IMR-90 (cell line): ENCODE measurements around the gene NKX1-1. TPM values are rescaled to one million over a fixed set of nuclear protein-coding genes. Genes with fewer than 3 reads are reported as not detected.

ENCODE experiments used
- ATAC-seq: fragments of 200-7000 bp; cut with Tn5 transposase; 2 replicates; pipeline ENCODE4 v1.9.1; 2020; ENCODE audit warnings: low read depth, mild to moderate bottlenecking, moderate library complexity
- BruUV-seq: library from RNA; stranded (reverse); fragments of 400-500 nt; replicated peaks from 2 replicates; lab custom pipeline; 2021; lab: Mats Ljungman, UMichigan
- CTCF ChIA-PET: fragments of 300-600 bp; formaldehyde crosslinking; extraction: SDS; loops from one replicate; lab custom pipeline; 2021; ENCODE audit warnings: antibody characterized with exemption; lab: Yijun Ruan, JAX
- POLR2A ChIA-PET: fragments of 300-600 bp; sonication (Branson Sonifier 250); formaldehyde crosslinking; loops from one replicate; lab custom pipeline; 2022; ENCODE audit warnings: antibody characterized with exemption; ENCODE audit not compliant: unreplicated experiment; lab: Charles Lee
- DNase-seq: peaks from one replicate; pipeline ENCODE4 v3.0.0; 2013
- H2AFZ ChIP-seq: replicated peaks from 2 replicates; pipeline ENCODE3; 2013; ENCODE audit warnings: low read length, mild to moderate bottlenecking; ENCODE audit not compliant: poor library complexity
- H2AK5ac ChIP-seq: 2 replicates; pipeline ENCODE4 v1.6.1; 2013; ENCODE audit warnings: low read depth, low read length, inconsistent platforms
- H2AK9ac ChIP-seq: replicated peaks from 2 replicates; pipeline ENCODE3; 2013; ENCODE audit warnings: mild to moderate bottlenecking, low read depth, low read length, moderate library complexity; ENCODE audit not compliant: poor library complexity
- H2BK120ac ChIP-seq: 2 replicates; pipeline ENCODE4 v1.6.1; 2013; ENCODE audit warnings: low read depth, low read length, inconsistent platforms
- H2BK15ac ChIP-seq: 3 replicates; pipeline ENCODE4 v1.6.1; 2013; ENCODE audit warnings: low read depth, low read length, inconsistent platforms
- H2BK20ac ChIP-seq: 2 replicates; pipeline ENCODE4 v1.6.1; 2013; ENCODE audit warnings: low read depth, mild to moderate bottlenecking, inconsistent platforms, low read length, moderate library complexity
- H2BK5ac ChIP-seq: 2 replicates; pipeline ENCODE4 v1.6.1; 2013; ENCODE audit warnings: mild to moderate bottlenecking, low read depth, low read length, inconsistent platforms; ENCODE audit not compliant: poor library complexity, severe bottlenecking
- H3K14ac ChIP-seq: replicated peaks from 2 replicates; pipeline ENCODE4 v1.6.1; 2013; ENCODE audit warnings: low read depth, low read length, inconsistent platforms
- H3K18ac ChIP-seq: 2 replicates; pipeline ENCODE4 v1.6.1; 2013; ENCODE audit warnings: low read depth, low read length, control low read depth
- H3K23ac ChIP-seq: 2 replicates; pipeline ENCODE4 v1.6.1; 2013; ENCODE audit warnings: low read depth, low read length, inconsistent platforms
- H3K27ac ChIP-seq: 2 replicates; pipeline ENCODE4 v1.5.1; 2013; ENCODE audit warnings: mild to moderate bottlenecking, control low read depth, low read length; ENCODE audit not compliant: insufficient read depth
- H3K27me3 ChIP-seq: 2 replicates; pipeline ENCODE4 v1.6.1; 2013; ENCODE audit warnings: low read length; ENCODE audit not compliant: control insufficient read depth, insufficient read depth
- H3K36me3 ChIP-seq: 2 replicates; pipeline ENCODE4 v1.6.1; 2013; ENCODE audit warnings: low read length, mixed read lengths; ENCODE audit not compliant: control insufficient read depth, insufficient read depth
- H3K4ac ChIP-seq: 2 replicates; pipeline ENCODE4 v1.6.1; 2013; ENCODE audit warnings: low read depth, low read length, inconsistent platforms
- H3K4me1 ChIP-seq: 2 replicates; pipeline ENCODE4 v1.6.1; 2013; ENCODE audit warnings: low read length, mixed read lengths; ENCODE audit not compliant: control insufficient read depth, insufficient read depth
- H3K4me2 ChIP-seq: 2 replicates; pipeline ENCODE4 v1.6.1; 2013; ENCODE audit warnings: low read depth, mild to moderate bottlenecking, control low read depth, low read length, moderate library complexity
- H3K4me3 ChIP-seq: 2 replicates; pipeline ENCODE4 v1.5.1; 2013; ENCODE audit warnings: low read depth, mild to moderate bottlenecking, control low read depth, low read length, moderate library complexity; ENCODE audit not compliant: insufficient read depth
- H3K56ac ChIP-seq: 2 replicates; pipeline ENCODE4 v1.6.1; 2013; ENCODE audit warnings: low read length, inconsistent platforms; ENCODE audit not compliant: insufficient read depth; ENCODE audit errors: extremely low read depth
- H3K79me1 ChIP-seq, 2 experiments: 2 replicates each; pipeline ENCODE4 v1.6.1; 2013; ENCODE audit warnings: low read length in 2 of 2, inconsistent platforms in 1 of 2, low read depth in 1 of 2
- H3K9ac ChIP-seq: 2 replicates; pipeline ENCODE4 v1.6.1; 2013; ENCODE audit warnings: low read depth, low read length, control low read depth
- H3K9me1 ChIP-seq: 2 replicates; pipeline ENCODE4 v1.6.1; 2013; ENCODE audit warnings: low read length, inconsistent platforms; ENCODE audit not compliant: insufficient read depth
- H3K9me3 ChIP-seq: 2 replicates; pipeline ENCODE4 v1.6.1; 2013; ENCODE audit warnings: low read length; ENCODE audit not compliant: control insufficient read depth, insufficient read depth
- H4K20me1 ChIP-seq: 2 replicates; pipeline ENCODE4 v1.6.1; 2013; ENCODE audit warnings: low read length, inconsistent platforms; ENCODE audit not compliant: insufficient read depth
- H4K5ac ChIP-seq: 2 replicates; pipeline ENCODE4 v1.6.1; 2013; ENCODE audit warnings: mild to moderate bottlenecking, low read depth, low read length, control low read depth
- H4K8ac ChIP-seq, 2 experiments: 2 replicates each; pipeline ENCODE4 v1.6.1; 2013; ENCODE audit warnings: low read depth in 2 of 2, low read length in 2 of 2, control low read depth in 1 of 2, inconsistent platforms in 1 of 2
- H4K91ac ChIP-seq: 2 replicates; pipeline ENCODE4 v1.6.1; 2013; ENCODE audit warnings: low read depth, low read length, inconsistent platforms; ENCODE audit not compliant: insufficient read depth
- NFE2L2 ChIP-seq: fragments of 150-350 bp; IDR thresholded peaks from 2 replicates; pipeline ENCODE4 v1.6.1; 2016; ENCODE audit warnings: low read depth, mild to moderate bottlenecking, low read length
- WGBS, 2 experiments: methylation state at CpG; one replicate each; pipeline versions ENCODE4 v1.1.5 to v1.1.7; 2013; ENCODE audit warnings: missing lambda C conversion rate in 2 of 2; ENCODE audit not compliant: insufficient read length in 1 of 2; ENCODE audit errors: extremely low coverage in 2 of 2; 5-methylcytosine and 5-hydroxymethylcytosine counted together
- dilution Hi-C: fragments of 300-500 bp; cut with HindIII; formaldehyde crosslinking; loops from one replicate; pipeline ENCODE4 v1.14.3; 2018; ENCODE audit warnings: low sequenced_read_pairs; ENCODE audit not compliant: unreplicated experiment
- in situ Hi-C: fragments of 300-500 bp; cut with MboI; formaldehyde crosslinking; loops from 3 replicates; pipeline ENCODE4 v1.14.3; 2019; ENCODE audit warnings: low sequenced_read_pairs, inconsistent platforms, mixed read lengths
- intact Hi-C: fragments of 100-400 bp; cut with micrococcal nuclease; formaldehyde crosslinking; loops from 2 replicates; pipeline ENCODE4 v1.10.0; 2022
- polyA plus RNA-seq, 3 experiments: library from polyadenylated mRNA; depleted of rRNA; stranded (reverse); fragments of >200 nt; gene quantifications; 2 replicates each; pipeline ENCODE4 v1.2.3, GENCODE V29; 2012; ENCODE audit warnings: low replicate concordance in 1 of 3
- total RNA-seq: library from RNA; depleted of rRNA; stranded (reverse); fragments of >200 nt; gene quantifications from 2 replicates; pipeline ENCODE4 v1.2.3, GENCODE V29; 2012

NKX1-1 gene
- total and polyA plus RNA-seq, 2 of the 4 experiments (the other 2 are of a cell fraction): not detected

DNA sequence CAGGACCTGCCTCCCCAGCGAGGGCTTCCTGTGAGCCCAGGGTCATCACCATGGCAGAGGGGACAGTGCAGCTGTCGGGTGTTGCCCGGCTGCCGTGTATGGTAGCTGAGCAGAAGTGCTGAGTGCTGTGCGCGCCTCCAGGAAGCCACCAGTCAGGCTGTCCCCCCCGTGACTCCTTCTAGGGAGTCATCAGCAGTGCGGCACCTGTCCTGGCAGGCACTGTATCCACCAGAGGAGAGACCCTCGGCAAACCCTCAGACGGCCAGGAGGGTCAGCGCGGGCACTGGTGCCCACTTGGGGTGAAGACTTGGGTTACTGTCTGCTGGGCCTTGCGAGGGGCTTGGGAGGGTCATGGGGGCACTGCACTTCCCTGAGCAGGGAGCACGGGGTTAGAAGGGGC is 50.9 kb downstream of the NKX1-1 start:
- H3K9me3 ChIP-seq: no peaks in the 10 kb centered on the region
- POLR2A ChIA-PET: no interaction called here
- CTCF ChIA-PET: interaction anchor here (1.3 kb wide), 1 partner anchor 12 kb away, joined by 3 read pairs; no protein-coding TSS in a partner anchor

More for the DNA sequence above, 50.9 kb downstream of the NKX1-1 start:
- DNase-seq (no peak), ATAC-seq (no peak)
- Histone ChIP-seq H4K8ac (no peak overlapping the region), H3K4me1 (no peaks in the 10 kb centered on the region), H4K20me1 (peaks cover 4% of the 10 kb centered on the region; the same call in 1 of the 2 replicates), H3K9me1 (no peaks in the 10 kb centered on the region), H4K5ac (no peak overlapping the region), H2BK15ac (no peak overlapping the region), H3K4ac (no peak overlapping the region), H3K9ac (no peak overlapping the region), H3K36me3 (peaks cover 41% of the 10 kb centered on the region), H4K91ac (no peak overlapping the region), H3K18ac (no peak overlapping the region), H3K27ac (no peak overlapping the region), H3K14ac (no peak overlapping the region), H2AK5ac (no peak overlapping the region), H2BK5ac (no peak overlapping the region), H3K4me2 (no peak overlapping the region), H3K27me3 (no peaks in the 10 kb centered on the region), H2AFZ (no peak overlapping the region), H2BK120ac (no peak overlapping the region), H2AK9ac (no peak overlapping the region), H2BK20ac (no peak overlapping the region), H3K4me3 (no peak overlapping the region), H3K56ac (no peak overlapping the region), H3K23ac (no peak overlapping the region), H3K79me1 (peaks cover 1 to 2% of the 10 kb centered on the region in 2 experiments; a peak in 1 of 4 replicates)
- BruUV-seq: no TSS peak
- in situ Hi-C loops (loop anchor here (10.0 kb wide), 1 partner anchor 279 kb away; no protein-coding TSS in a partner anchor), dilution Hi-C loops (no loop called here), intact Hi-C loops (loop anchor here (5.0 kb wide), 1 partner anchor 157 kb away; no protein-coding TSS in a partner anchor)
- TF ChIP-seq NFE2L2: no peak
- 100% methylated on average over 1 of the region's 14 CpGs; no CpG with 5 or more reads in 1 of the 2 experiments for WGBS, 2 experiments
